Neural cell (in vitro differentiated cells): ENCODE data around the gene ABCF2. TPM values are rescaled to one million over a fixed set of nuclear protein-coding genes. Genes with fewer than 3 reads are reported as not detected.

Experiments used
- H2AFZ ChIP-seq: fragments of 200-600, 300-800 bp; sonication (generic), shearing (Covaris generic); 2 replicates; pipeline ENCODE4 v1.6.0; 2014; ENCODE audit warnings: low read depth, mild to moderate bottlenecking, antibody characterized with exemption, low read length, moderate library complexity
- H3F3A ChIP-seq: fragments of 200-600 bp; shearing (Covaris generic); 2 replicates; pipeline ENCODE4 v1.6.1; 2016; ENCODE audit warnings: mild to moderate bottlenecking, moderate library complexity, mixed read lengths, antibody characterized with exemption, low read length; ENCODE audit not compliant: insufficient read depth, poor library complexity, severe bottlenecking
- H3K27ac ChIP-seq: fragments of 200-600, 300-800 bp; sonication (generic), shearing (Covaris generic); 2 replicates; pipeline ENCODE4 v1.5.1; 2014; ENCODE audit warnings: mild to moderate bottlenecking, low read length, moderate library complexity
- H3K27me3 ChIP-seq: fragments of 300-800, 200-600 bp; sonication (generic), shearing (Covaris generic); 2 replicates; pipeline ENCODE4 v1.6.0; 2014; ENCODE audit warnings: mild to moderate bottlenecking, low read depth, low read length, moderate library complexity; ENCODE audit not compliant: insufficient read depth
- H3K36me3 ChIP-seq: fragments of 300-800, 200-600 bp; sonication (generic), shearing (Covaris generic); 2 replicates; pipeline ENCODE4 v1.5.1; 2014; ENCODE audit warnings: mild to moderate bottlenecking, antibody characterized with exemption, low read length, moderate library complexity; ENCODE audit not compliant: insufficient read depth
- H3K4me2 ChIP-seq: fragments of 300-800, 200-600 bp; sonication (generic), shearing (Covaris generic); 2 replicates; pipeline ENCODE4 v1.6.0; 2014; ENCODE audit warnings: mild to moderate bottlenecking, low read length
- H3K4me3 ChIP-seq: fragments of 300-800, 200-600 bp; sonication (generic), shearing (Covaris generic); 2 replicates; pipeline ENCODE4 v1.5.1; 2014; ENCODE audit warnings: mild to moderate bottlenecking, low read length, moderate library complexity
- H3K79me2 ChIP-seq: fragments of 200-600 bp; shearing (Covaris generic); replicated peaks from 2 replicates; pipeline ENCODE4 v1.6.0; 2014; ENCODE audit warnings: mild to moderate bottlenecking, low read length, moderate library complexity; ENCODE audit not compliant: insufficient read depth
- H3K9ac ChIP-seq: fragments of 300-800, 200-600 bp; sonication (generic), shearing (Covaris generic); 2 replicates; pipeline ENCODE4 v1.6.1; 2016; ENCODE audit warnings: mild to moderate bottlenecking, low read length, mixed read lengths
- H3K9me2 ChIP-seq: fragments of 200-600 bp; shearing (Covaris generic); 2 replicates; pipeline ENCODE4 v1.6.1; 2016; ENCODE audit warnings: mild to moderate bottlenecking, low read length, mixed read lengths; ENCODE audit not compliant: insufficient read depth
- H3K9me3 ChIP-seq: fragments of 200-600, 300-800 bp; sonication (generic), shearing (Covaris generic); 2 replicates; pipeline ENCODE4 v1.6.1; 2016; ENCODE audit warnings: mild to moderate bottlenecking, mixed run types, low read length, moderate library complexity, mixed read lengths
- H4K20me1 ChIP-seq: fragments of 200-600 bp; shearing (Covaris generic); 2 replicates; pipeline ENCODE4 v1.6.1; 2016; ENCODE audit warnings: mild to moderate bottlenecking, mixed run types; ENCODE audit not compliant: insufficient read depth
- CTCF ChIP-seq: fragments of 450-650 bp; IDR thresholded peaks from 2 replicates; pipeline ENCODE4 v1.5.1; 2014; ENCODE audit warnings: antibody characterized with exemption, mild to moderate bottlenecking, moderate library complexity; ENCODE audit not compliant: poor library complexity, severe bottlenecking
- EP300 ChIP-seq: fragments of 450-650 bp; conservative IDR thresholded peaks from 2 replicates; pipeline ENCODE4 v1.6.1; 2014; ENCODE audit warnings: antibody characterized with exemption, mild to moderate bottlenecking, moderate library complexity; ENCODE audit not compliant: poor library complexity, severe bottlenecking
- EZH2 ChIP-seq: fragments of 200-600, 300-800 bp; shearing (Covaris generic), sonication (generic); IDR thresholded peaks from 2 replicates; pipeline ENCODE4 v1.6.1; 2014; ENCODE audit warnings: antibody characterized with exemption, low read length, borderline replicate concordance, mild to moderate bottlenecking; ENCODE audit not compliant: insufficient read depth, poor library complexity, severe bottlenecking
- MXI1 ChIP-seq: fragments of 450-650 bp; conservative IDR thresholded peaks from 2 replicates; pipeline ENCODE4 v1.6.1; 2014; ENCODE audit warnings: antibody characterized with exemption, mild to moderate bottlenecking; ENCODE audit not compliant: poor library complexity, severe bottlenecking
- POLR2AphosphoS5 ChIP-seq: IDR thresholded peaks from 2 replicates; pipeline ENCODE4 v1.6.1; 2012
- RAD21 ChIP-seq: fragments of 450-650 bp; conservative IDR thresholded peaks from 2 replicates; pipeline ENCODE4 v1.6.1; 2014; ENCODE audit warnings: antibody characterized with exemption, mild to moderate bottlenecking, moderate library complexity
- REST ChIP-seq: IDR thresholded peaks from 2 replicates; pipeline ENCODE4 v1.6.1; 2012; ENCODE audit warnings: borderline replicate concordance
- SMC3 ChIP-seq: fragments of 450-650 bp; conservative IDR thresholded peaks from 2 replicates; pipeline ENCODE4 v1.6.1; 2014; ENCODE audit warnings: antibody characterized with exemption, mild to moderate bottlenecking, moderate library complexity; ENCODE audit not compliant: poor library complexity
- TAF1 ChIP-seq: IDR thresholded peaks from 2 replicates; pipeline ENCODE4 v1.6.1; 2012; ENCODE audit warnings: low read depth
- polyA plus RNA-seq: library from polyadenylated mRNA; depleted of rRNA; stranded (reverse); fragments of >200 nt; gene quantifications from 2 replicates; pipeline ENCODE4 v1.2.3, GENCODE V29; 2014

ABCF2 gene
- polyA plus RNA-seq, 1 donor from 2014 or later = 32.7 TPM

GRCh38 chr7:151197932-151198331 lies 29.1 kb downstream of the ABCF2 start:
- H3K27ac ChIP-seq = no peak overlapping the region
- no peaks in the 10 kb centered on the region for H3K27me3 ChIP-seq
- no peaks in the 10 kb centered on the region for H4K20me1 ChIP-seq
- H3K4me3 ChIP-seq = no peak overlapping the region
- no peaks in the 10 kb centered on the region for H3K9me3 ChIP-seq
- no peaks in the 10 kb centered on the region for H3F3A ChIP-seq
- no peak overlapping the region for H3K4me2 ChIP-seq
- TF ChIP-seq SMC3 (no peak), REST (no peak), RAD21 (no peak), TAF1 (no peak)
- H3K9me2 ChIP-seq = no peaks in the 10 kb centered on the region
- no peak overlapping the region for H3K9ac ChIP-seq
- no peaks in the 10 kb centered on the region for H3K79me2 ChIP-seq
- H3K36me3 ChIP-seq = no peaks in the 10 kb centered on the region
- no peak overlapping the region for H2AFZ ChIP-seq

- H3K9me2 ChIP-seq = no peaks in the 10 kb centered on the region
- H3K79me2 ChIP-seq = no peaks in the 10 kb centered on the region
- no peak overlapping the region for H3K9ac ChIP-seq
- no peaks in the 10 kb centered on the region for H4K20me1 ChIP-seq
- no peaks in the 10 kb centered on the region for H3K27me3 ChIP-seq
- no peaks in the 10 kb centered on the region for H3F3A ChIP-seq
- H3K36me3 ChIP-seq = no peaks in the 10 kb centered on the region
- no peak overlapping the region for H3K4me2 ChIP-seq
- no peak overlapping the region for H2AFZ ChIP-seq
- TF ChIP-seq MXI1 (no peak), CTCF (no peak), RAD21 (no peak), SMC3 (no peak), EP300 (no peak), EZH2 (no peak), TAF1 (no peak), REST (no peak), POLR2AphosphoS5 (no peak)
- H3K27ac ChIP-seq = no peak overlapping the region
- H3K4me3 ChIP-seq = no peak overlapping the region
- no peaks in the 10 kb centered on the region for H3K9me3 ChIP-seq
These were observed 31.2 kb downstream of the ABCF2 start for GRCh38 chr7:151195616-151196450.
